H1 (cell line): ENCODE measurements around the gene PACSIN2. TPM values are rescaled to one million over a fixed set of nuclear protein-coding genes. Genes with fewer than 3 reads are reported as not detected.

Experiments
- GABPA ChIP-seq: IDR thresholded peaks from 2 replicates; pipeline ENCODE4 v1.6.1; 2011; ENCODE audit warnings: mild to moderate bottlenecking, low read length, moderate library complexity, borderline replicate concordance; ENCODE audit not compliant: insufficient read depth
- TAF1 ChIP-seq: IDR thresholded peaks from 2 replicates; pipeline ENCODE4 v1.6.1; 2011; ENCODE audit warnings: mild to moderate bottlenecking, low read depth, low read length
- polyA plus RNA-seq, 7 experiments: library from polyadenylated mRNA; depleted of rRNA in 3 of 7; stranded (reverse) in 5 of 7; unstranded in 2 of 7; fragments of >200 nt in 5 of 7; fragments of 200-250 nt in 2 of 7; gene quantifications; 1 replicate in 5 of 7; 2 replicates in 1 of 7; 4 replicates in 1 of 7; pipeline versions ENCODE4 v1.2.1 to v1.2.3, GENCODE V29; 2011 to 2013; ENCODE audit warnings: missing spikeins in 2 of 7, mixed read lengths in 2 of 7
- total RNA-seq: library from RNA; stranded (reverse); fragmentation: NEBNext Ultra II Directional; extraction: Animal tissue kit (Norgen Biotek cat#: 25700); gene quantifications from 2 replicates; pipeline ENCODE4 v1.2.1, GENCODE V29; 2021

Gene PACSIN2
- total and polyA plus RNA-seq, 2 of the 8 experiments (the other 6 are each of a cell fraction or from before 2014, with no cell fraction given) = 44.8 to 64.2 TPM

- no peak for TF ChIP-seq TAF1
- TF ChIP-seq GABPA = no peak
These were observed 21.4 kb upstream of the PACSIN2 start (continued) for GRCh38 chr22:43036282-43036829.
